ENCODE measurements around the gene CSAG2. TPM values are rescaled to one million over a fixed set of nuclear protein-coding genes. Genes with fewer than 3 reads are reported as not detected.
"Not testable (repeated sequence)": the region's sequence is repeated elsewhere in the genome, so short reads cannot be mapped to it uniquely, and the experiment has no call there.

The CSAG2 gene, protein sequence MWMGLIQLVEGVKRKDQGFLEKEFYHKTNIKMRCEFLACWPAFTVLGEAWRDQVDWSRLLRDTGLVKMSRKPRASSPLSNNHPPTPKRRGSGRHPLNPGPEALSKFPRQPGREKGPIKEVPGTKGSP
- polyA plus RNA-seq (2012; ENCODE audit: missing spikeins), result not detected

DNA sequence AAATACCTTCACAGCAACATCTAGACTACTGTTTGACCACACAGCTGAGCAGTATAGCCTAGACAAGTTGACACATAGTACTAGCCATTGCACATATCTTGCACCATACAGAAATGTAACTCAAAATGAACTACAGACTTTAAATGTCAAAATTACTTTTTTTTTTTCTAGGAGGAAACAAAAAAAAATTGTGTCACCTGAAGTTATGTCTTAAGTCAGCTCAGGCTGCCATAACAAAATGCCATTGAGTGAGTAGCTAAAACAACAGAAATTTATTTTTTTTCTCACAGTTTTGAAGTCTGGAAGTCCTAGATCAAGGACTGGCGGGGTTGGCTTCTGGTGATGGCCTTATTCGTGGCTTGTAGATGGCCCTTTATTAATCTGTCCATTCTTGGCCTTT is at the start of gene CSAG2:
CSAG2 (minus strand) TSS at position 101 of the 400 bp plus-strand sequence. CDS start 161 bp downstream, outside the sequence.
- not testable (repeated sequence) for FAIRE-seq; DNase-seq (ENCODE audit: insufficient read length)

DNA sequence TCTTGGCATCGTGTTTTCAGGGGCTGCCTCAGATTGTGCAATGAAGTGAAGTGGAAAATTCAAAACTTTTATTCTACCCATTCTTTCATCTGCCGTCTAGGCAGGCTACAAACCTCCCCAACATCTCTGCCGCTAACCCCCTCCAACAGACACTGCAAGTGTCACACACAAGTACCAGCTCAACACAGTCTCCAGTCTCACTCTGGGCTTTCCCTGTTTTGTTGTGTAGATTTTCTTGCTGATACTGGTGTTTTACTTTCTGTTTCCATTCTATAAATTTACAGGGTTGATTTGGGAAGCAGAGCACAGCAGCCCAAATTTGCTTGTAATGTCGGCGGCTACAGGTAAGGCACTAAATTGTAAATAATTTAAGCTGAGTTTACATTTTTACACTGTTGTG is 45.8 kb upstream of the CSAG2 start:
- not testable (repeated sequence) for FAIRE-seq; DNase-seq (ENCODE audit: insufficient read length)

DNA sequence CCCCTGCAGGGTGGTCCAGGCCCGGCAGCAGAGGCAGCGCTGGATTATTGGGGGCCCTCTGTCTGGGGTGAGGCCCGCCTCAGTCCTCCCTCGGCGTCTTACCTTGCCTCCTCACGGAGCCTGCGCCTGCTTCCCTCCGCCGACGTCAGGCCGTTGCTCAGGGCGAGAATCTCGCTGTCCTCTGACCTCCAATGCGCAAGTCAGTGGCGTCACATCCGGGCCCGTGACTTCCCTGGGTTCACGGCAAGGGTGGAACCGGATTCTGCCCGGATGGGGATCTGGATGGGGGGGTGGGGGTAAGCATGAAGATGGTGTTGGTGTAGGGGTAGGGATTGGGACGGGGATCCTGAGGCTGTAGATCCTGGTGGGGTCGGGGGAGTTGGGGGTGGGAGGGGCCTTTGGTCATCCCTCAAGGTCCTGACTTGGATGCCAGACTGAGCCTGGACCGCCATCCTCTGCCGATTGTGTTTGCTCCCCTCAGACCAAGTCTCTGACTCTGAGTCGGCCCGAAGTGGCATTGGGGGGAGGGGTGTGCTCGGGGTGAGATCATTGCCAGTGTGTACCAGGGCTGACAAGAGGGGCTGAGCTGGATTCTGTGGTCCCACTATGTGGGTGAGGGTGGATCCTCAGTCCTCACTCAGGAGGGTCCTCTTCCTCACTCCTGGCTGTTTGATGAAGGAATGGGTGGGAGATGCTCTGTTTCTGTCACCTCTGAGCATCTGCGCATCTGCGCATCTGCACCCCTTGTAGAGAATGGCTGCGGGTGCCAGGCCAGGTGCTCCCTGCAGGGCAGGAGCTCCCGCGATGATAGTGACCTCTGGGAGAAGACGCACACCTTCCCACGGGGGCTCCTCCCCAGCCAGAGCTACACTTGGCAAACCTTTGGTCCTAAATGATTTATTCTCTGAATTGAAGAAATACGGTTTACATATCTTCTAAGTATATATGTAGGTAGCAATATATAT is 44.9 kb upstream of the CSAG2 start, which contains the start of gene MAGEA2:
MAGEA2 (minus strand) TSS at position 157 of the 965 bp plus-strand sequence. CDS start 2,479 bp downstream, outside the sequence.
- not testable (repeated sequence) for FAIRE-seq

DNA sequence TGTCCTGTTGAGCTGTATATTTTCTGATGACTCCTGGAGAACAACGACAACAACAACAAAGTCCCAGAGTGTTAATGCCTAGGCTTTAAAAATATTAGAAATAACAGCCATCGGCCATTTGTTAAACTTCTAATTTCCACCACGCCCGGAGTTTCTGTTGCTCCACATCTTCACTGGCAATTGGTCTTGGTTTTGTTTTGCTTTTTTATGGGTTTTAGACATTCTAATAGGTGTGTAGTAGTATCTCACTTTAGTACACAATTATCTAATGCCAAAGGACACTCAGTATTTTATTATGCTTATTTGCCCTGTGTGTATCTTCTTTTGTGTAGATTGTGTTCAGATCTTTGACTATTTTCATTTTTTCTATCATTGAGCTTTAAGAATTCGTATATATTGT is 29.5 kb upstream of the CSAG2 start:
- no peak for FAIRE-seq
- TF ChIP-seq TAF1 (IDR thresholded peaks at IDR 0.05; ENCODE audit: borderline replicate concordance, low read depth, low read length) (no peak), POLR2AphosphoS5 (IDR thresholded peaks at IDR 0.05; ENCODE audit: low read depth, low read length) (no peak), POLR2A (IDR thresholded peaks at IDR 0.05; ENCODE audit: low read depth, low read length) (no peak)
- no peak for DNase-seq (ENCODE audit: insufficient read length)

More for the DNA sequence above, 44.9 kb upstream of the CSAG2 start, which contains the start of gene MAGEA2:
- DNase-seq (ENCODE audit: insufficient read length), result not testable (repeated sequence)

DNA sequence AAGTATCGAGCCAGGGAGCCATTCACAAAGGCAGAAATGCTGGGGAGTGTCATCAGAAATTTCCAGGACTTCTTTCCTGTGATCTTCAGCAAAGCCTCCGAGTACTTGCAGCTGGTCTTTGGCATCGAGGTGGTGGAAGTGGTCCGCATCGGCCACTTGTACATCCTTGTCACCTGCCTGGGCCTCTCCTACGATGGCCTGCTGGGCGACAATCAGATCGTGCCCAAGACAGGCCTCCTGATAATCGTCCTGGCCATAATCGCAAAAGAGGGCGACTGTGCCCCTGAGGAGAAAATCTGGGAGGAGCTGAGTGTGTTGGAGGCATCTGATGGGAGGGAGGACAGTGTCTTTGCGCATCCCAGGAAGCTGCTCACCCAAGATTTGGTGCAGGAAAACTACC is 27.5 kb upstream of the CSAG2 start:
- not testable (repeated sequence) for DNase-seq (ENCODE audit: insufficient read length)
- FAIRE-seq, result peak; percentile 30

DNA sequence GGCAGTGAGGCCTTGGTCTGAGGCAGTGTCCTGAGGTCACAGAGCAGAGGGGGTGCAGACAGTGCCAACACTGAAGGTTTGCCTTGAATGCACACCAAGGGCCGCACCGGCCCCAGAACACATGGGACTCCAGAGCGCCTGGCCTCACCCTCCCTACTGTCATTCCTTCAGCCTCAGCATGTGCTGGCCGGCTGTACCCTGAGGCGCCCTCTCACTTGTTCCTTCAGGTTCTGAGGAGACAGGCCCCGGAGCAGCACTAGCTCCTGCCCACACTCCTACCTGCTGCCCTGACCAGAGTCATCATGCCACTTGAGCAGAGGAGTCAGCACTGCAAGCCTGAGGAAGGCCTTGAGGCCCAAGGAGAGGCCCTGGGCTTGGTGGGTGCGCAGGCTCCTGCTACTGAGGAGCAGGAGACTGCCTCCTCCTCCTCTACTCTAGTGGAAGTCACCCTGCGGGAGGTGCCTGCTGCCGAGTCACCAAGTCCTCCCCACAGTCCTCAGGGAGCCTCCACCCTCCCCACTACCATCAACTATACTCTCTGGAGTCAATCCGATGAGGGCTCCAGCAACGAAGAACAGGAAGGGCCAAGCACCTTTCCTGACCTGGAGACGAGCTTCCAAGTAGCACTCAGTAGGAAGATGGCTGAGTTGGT is 26.9 kb upstream of the CSAG2 start:
- FAIRE-seq (no peak), DNase-seq (ENCODE audit: insufficient read length) (no peak)
- TF ChIP-seq TAF1 (IDR thresholded peaks at IDR 0.05; ENCODE audit: borderline replicate concordance, low read depth, low read length), result no peak
- TF ChIP-seq POLR2AphosphoS5 (IDR thresholded peaks at IDR 0.05; ENCODE audit: low read depth, low read length), result no peak
- TF ChIP-seq POLR2A (IDR thresholded peaks at IDR 0.05; ENCODE audit: low read depth, low read length), result no peak

DNA sequence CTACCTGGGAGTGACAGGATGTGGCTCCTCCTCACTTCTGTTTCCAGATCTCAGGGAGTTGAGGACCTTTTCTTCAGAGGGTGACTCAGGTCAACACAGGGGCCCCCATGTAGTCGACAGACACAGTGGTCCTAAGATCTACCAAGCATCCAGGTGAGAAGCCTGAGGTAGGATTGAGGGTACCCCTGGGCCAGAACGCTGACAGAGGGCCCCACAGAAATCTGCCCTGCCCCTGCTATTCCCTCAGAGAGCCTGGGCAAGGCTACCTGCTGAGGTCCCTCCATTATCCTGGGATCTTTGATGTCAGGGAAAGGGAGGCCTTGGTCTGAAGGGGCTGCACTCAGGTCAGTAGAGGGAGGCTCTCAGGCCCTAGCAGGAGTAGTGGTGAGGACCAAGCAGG is 26.0 kb upstream of the CSAG2 start:
- DNase-seq (ENCODE audit: insufficient read length) (no peak), FAIRE-seq (no peak)
- no peak for TF ChIP-seq TAF1 (IDR thresholded peaks at IDR 0.05; ENCODE audit: borderline replicate concordance, low read depth, low read length)
- TF ChIP-seq POLR2AphosphoS5 (IDR thresholded peaks at IDR 0.05; ENCODE audit: low read depth, low read length), result no peak
- TF ChIP-seq POLR2A (IDR thresholded peaks at IDR 0.05; ENCODE audit: low read depth, low read length), result no peak

DNA sequence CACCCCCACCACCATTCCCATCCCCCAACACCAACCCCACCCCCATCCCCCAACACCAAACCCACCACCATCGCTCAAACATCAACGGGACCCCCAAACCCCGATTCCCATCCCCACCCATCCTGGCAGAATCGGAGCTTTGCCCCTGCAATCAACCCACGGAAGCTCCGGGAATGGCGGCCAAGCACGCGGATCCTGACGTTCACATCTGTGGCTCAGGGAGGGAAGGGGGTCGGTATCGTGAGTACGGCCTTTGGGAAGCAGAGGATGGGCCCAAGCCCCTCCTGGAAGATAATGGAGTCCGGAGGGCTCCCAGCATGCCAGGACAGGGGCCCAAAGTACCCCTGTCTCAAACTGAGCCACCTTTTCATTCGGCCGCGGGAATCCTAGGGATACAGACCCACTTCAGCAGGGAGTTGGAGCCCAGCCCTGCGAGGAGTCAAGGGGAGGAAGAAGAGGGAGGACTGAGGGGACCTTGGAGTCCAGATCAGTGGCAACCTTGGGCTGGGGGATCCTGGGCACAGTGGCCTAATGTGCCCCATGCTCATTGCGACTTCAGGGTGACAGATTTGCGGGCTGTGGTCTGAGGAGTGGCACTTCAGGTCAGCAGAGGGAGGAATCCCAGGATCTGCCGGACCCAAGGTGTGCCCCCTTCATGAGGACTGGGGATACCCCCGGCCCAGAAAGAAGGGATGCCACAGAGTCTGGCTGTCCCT is 25.2 kb upstream of the CSAG2 start:
- FAIRE-seq; DNase-seq (ENCODE audit: insufficient read length): not testable (repeated sequence)

DNA sequence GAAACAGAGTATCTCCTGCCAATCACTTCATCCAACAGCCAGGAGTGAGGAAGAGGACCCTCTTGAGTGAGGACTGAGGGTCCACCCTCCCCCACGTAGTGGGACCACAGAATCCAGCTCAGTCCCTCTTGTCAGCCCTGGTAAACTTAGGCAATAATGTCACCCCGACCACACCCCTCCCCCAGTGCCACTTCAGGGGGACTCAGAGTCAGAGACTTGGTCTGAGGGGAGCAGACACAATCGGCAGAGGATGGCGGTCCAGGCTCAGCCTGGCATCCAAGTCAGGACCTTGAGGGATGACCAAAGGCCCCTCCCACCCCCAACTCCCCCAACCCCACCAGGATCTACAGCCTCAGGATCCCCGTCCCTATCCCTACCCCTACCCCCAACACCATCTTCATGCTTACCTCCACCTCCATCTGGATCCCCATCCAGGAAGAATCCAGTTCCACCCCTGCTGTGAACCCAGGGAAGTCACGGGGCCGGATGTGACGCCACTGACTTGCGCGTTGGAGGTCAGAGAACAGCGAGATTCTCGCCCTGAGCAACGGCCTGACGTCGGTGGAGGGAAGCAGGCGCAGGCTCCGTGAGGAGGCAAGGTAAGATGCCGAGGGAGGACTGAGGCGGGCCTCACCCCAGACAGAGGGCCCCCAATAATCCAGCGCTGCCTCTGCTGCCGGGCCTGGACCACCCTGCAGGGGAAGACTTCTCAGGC is 24.3 kb upstream of the CSAG2 start, which contains the start of the genes CSAG1 and MAGEA12:
CSAG1 (minus strand) TSS at position 461 of the 715 bp plus-strand sequence. CDS start 1,261 bp downstream, outside the sequence.
MAGEA12 (plus strand) TSS at position 497 of the 715 bp plus-strand sequence. CDS start 2,405 bp downstream, outside the sequence.
- FAIRE-seq, result no peak
- TF ChIP-seq POLR2AphosphoS5 (IDR thresholded peaks at IDR 0.05; ENCODE audit: low read depth, low read length), result no peak
- no peak for TF ChIP-seq TAF1 (IDR thresholded peaks at IDR 0.05; ENCODE audit: borderline replicate concordance, low read depth, low read length)
- no peak for TF ChIP-seq POLR2A (IDR thresholded peaks at IDR 0.05; ENCODE audit: low read depth, low read length)
- DNase-seq (ENCODE audit: insufficient read length), result no peak

DNA sequence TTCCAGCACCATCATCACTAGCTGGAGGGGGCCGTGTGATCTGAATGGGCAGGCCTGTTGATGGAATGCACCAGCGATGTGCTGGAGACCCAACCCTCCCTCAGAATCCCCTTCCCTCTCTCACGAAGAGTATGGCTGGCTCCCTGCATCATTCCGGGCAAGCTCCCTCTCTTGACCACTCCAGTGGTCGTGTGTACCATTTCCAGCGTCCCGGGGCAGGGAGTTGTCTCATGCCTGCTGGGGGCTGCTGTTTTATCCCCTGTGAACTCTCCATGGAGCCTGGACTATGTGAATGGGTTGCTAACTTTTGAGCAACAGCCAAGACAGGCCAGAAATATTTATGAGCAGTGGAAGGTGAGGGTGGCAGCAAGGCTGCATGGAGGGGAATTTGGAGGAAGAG is 16.3 kb upstream of the CSAG2 start:
- no peak for TF ChIP-seq TAF1 (IDR thresholded peaks at IDR 0.05; ENCODE audit: borderline replicate concordance, low read depth, low read length)
- TF ChIP-seq POLR2AphosphoS5 (IDR thresholded peaks at IDR 0.05; ENCODE audit: low read depth, low read length), result no peak
- no peak for TF ChIP-seq POLR2A (IDR thresholded peaks at IDR 0.05; ENCODE audit: low read depth, low read length)
- DNase-seq (ENCODE audit: insufficient read length) (no peak), FAIRE-seq (no peak)

DNA sequence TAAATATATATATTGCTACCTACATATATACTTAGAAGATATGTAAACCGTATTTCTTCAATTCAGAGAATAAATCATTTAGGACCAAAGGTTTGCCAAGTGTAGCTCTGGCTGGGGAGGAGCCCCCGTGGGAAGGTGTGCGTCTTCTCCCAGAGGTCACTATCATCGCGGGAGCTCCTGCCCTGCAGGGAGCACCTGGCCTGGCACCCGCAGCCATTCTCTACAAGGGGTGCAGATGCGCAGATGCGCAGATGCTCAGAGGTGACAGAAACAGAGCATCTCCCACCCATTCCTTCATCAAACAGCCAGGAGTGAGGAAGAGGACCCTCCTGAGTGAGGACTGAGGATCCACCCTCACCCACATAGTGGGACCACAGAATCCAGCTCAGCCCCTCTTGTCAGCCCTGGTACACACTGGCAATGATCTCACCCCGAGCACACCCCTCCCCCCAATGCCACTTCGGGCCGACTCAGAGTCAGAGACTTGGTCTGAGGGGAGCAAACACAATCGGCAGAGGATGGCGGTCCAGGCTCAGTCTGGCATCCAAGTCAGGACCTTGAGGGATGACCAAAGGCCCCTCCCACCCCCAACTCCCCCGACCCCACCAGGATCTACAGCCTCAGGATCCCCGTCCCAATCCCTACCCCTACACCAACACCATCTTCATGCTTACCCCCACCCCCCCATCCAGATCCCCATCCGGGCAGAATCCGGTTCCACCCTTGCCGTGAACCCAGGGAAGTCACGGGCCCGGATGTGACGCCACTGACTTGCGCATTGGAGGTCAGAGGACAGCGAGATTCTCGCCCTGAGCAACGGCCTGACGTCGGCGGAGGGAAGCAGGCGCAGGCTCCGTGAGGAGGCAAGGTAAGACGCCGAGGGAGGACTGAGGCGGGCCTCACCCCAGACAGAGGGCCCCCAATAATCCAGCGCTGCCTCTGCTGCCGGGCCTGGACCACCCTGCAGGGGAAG is 5.0 kb upstream of the CSAG2 start, which contains the start of gene MAGEA2B:
MAGEA2B (plus strand) TSS at position 814 of the 973 bp plus-strand sequence. CDS start 2,479 bp downstream, outside the sequence.
- FAIRE-seq; DNase-seq (ENCODE audit: insufficient read length): not testable (repeated sequence)

DNA sequence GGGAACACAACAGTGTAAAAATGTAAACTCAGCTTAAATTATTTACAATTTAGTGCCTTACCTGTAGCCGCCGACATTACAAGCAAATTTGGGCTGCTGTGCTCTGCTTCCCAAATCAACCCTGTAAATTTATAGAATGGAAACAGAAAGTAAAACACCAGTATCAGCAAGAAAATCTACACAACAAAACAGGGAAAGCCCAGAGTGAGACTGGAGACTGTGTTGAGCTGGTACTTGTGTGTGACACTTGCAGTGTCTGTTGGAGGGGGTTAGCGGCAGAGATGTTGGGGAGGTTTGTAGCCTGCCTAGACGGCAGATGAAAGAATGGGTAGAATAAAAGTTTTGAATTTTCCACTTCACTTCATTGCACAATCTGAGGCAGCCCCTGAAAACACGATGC is 4.1 kb upstream of the CSAG2 start:
- FAIRE-seq, result peak; percentile 53
- not testable (repeated sequence) for DNase-seq (ENCODE audit: insufficient read length)

DNA sequence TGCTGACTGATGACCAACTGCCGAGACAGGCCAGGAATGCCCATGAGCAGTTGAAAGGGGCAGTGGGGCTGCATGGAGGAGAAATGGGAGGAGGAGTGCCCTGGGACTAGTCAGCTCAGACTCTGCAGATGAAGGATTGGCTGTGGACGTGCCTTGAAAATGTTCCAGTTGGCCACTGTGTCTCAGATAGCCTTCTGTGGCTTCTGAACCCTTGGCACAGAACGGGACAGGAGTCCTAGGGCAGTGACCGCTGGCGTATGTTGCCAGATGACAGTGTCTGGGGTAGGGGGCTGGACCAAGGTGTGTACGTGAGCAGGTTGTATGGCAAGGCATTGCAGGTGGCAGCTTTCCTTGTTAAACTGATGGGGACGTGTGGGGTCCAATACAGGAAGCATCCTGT is 2.6 kb downstream of the CSAG2 start:
- FAIRE-seq; DNase-seq (ENCODE audit: insufficient read length): not testable (repeated sequence)

DNA sequence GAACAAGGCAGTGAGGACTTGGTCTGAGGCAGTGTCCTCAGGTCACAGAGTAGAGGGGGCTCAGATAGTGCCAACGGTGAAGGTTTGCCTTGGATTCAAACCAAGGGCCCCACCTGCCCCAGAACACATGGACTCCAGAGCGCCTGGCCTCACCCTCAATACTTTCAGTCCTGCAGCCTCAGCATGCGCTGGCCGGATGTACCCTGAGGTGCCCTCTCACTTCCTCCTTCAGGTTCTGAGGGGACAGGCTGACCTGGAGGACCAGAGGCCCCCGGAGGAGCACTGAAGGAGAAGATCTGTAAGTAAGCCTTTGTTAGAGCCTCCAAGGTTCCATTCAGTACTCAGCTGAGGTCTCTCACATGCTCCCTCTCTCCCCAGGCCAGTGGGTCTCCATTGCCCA is 8.7 kb downstream of the CSAG2 start:
- FAIRE-seq, result not testable (repeated sequence)

More for the DNA sequence above, 8.7 kb downstream of the CSAG2 start:
- DNase-seq (ENCODE audit: insufficient read length), result not testable (repeated sequence)

All from GM12892 (cell line).